ENCODE results near the gene ANKRD40CL. TPM values are rescaled to one million over a fixed set of nuclear protein-coding genes. Genes with fewer than 3 reads are reported as not detected.

The ANKRD40CL gene
- total RNA-seq, 5 donors from 2014 or later (not counting 1 experiment from before 2014, with no cell fraction given): not detected

DNA sequence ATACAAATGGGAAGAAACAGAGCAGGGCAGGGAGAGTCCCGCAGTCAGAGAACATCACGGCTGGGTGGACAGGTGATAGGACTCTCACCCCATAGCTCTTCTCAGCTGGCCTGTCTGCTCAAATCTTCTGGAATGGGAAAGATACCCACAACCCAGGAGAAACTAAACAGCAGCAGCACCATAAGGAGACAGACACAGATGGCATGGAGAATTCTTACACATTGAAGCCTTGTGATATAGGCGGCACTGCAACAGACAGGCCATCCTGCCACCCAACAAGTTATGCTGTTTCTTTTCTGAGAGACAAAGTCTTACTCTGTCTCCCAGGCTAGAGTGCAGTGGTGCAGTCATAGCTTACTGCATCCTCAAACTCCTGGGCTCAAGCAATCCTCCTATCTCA, 8.6 kb upstream of the ANKRD40CL start:
- Histone ChIP-seq H3K9me3 (no peaks in the 10 kb centered on the region), H3K4me3 (ENCODE audit: control insufficient read depth in 1 of 2, extremely low read depth in 1 of 2, low read length in 1 of 2) (no peak overlapping the region), H3K27me3 (replicated peaks in 1 of 2; ENCODE audit: control insufficient read depth in 2 of 2, extremely low read depth in 1 of 2, insufficient read depth in 2 of 2, low read length in 1 of 2) (peaks cover 0 to under 1% of the 10 kb centered on the region in 2 experiments), H3K4me1 (ENCODE audit: control insufficient read depth in 1 of 2, extremely low read depth in 1 of 2, insufficient read depth in 2 of 2, low read length in 2 of 2) (peaks cover 8 to 21% of the 10 kb centered on the region in 2 experiments), H3K27ac (ENCODE audit: low read length) (no peak overlapping the region), H3K36me3 (ENCODE audit: control insufficient read depth in 2 of 2, extremely low read depth in 1 of 2, insufficient read depth in 1 of 2, low read length in 1 of 2) (no peaks in the 10 kb centered on the region)
- Mint-ChIP-seq H3K36me3 (no peaks in the 10 kb centered on the region), H3K27ac (no peak overlapping the region), H3K9me3 (no peaks in the 10 kb centered on the region), H3K27me3 (no peaks in the 10 kb centered on the region), H3K4me1 (peaks cover 20 to 28% (median 22%) of the 10 kb centered on the region in 3 donors), H3K4me3 (no peak overlapping the region)
- POLR2A ChIA-PET: no interaction called here
- CTCF ChIA-PET: no interaction called here
- DNase-seq (no peak), ATAC-seq (replicated peaks in 1 of 4) (no peak)
- WGBS (ENCODE audit: insufficient coverage): 94% methylated on average over 3 of the region's 3 CpGs

- Mint-ChIP-seq H3K36me3 (no peaks in the 10 kb centered on the region), H3K9me3 (no peaks in the 10 kb centered on the region), H3K27ac (no peak overlapping the region), H3K4me3 (no peak overlapping the region), H3K4me1 (peaks cover 9 to 17% (median 10%) of the 10 kb centered on the region in 3 donors), H3K27me3 (peaks cover 0 to 3% of the 10 kb centered on the region in 2 donors)
- ChIA-PET POLR2A (no interaction called here), CTCF (no interaction called here)
- Histone ChIP-seq H3K4me3 (ENCODE audit: control insufficient read depth in 1 of 2, extremely low read depth in 1 of 2, low read length in 1 of 2) (no peak overlapping the region), H3K27me3 (replicated peaks in 1 of 2; ENCODE audit: control insufficient read depth in 2 of 2, extremely low read depth in 1 of 2, insufficient read depth in 2 of 2, low read length in 1 of 2) (peaks cover 0 to under 1% of the 10 kb centered on the region in 2 experiments), H3K27ac (ENCODE audit: low read length) (no peak overlapping the region), H3K9me3 (no peaks in the 10 kb centered on the region), H3K4me1 (ENCODE audit: control insufficient read depth in 1 of 2, extremely low read depth in 1 of 2, insufficient read depth in 2 of 2, low read length in 2 of 2) (peaks cover 0 to 5% of the 10 kb centered on the region in 2 experiments), H3K36me3 (ENCODE audit: control insufficient read depth in 2 of 2, extremely low read depth in 1 of 2, insufficient read depth in 1 of 2, low read length in 1 of 2) (no peaks in the 10 kb centered on the region)
- DNase-seq (no peak), ATAC-seq (replicated peaks in 1 of 4) (no peak)
- WGBS (ENCODE audit: insufficient coverage): 75% methylated on average over 1 of the region's 7 CpGs
These were observed 7.0 kb upstream of the ANKRD40CL start for GRCh38 chr17:50774225-50774803.

- Histone ChIP-seq H3K9me3 (no peaks in the 10 kb centered on the region), H3K4me3 (ENCODE audit: control insufficient read depth in 1 of 2, extremely low read depth in 1 of 2, low read length in 1 of 2) (no peak overlapping the region), H3K27me3 (replicated peaks in 1 of 2; ENCODE audit: control insufficient read depth in 2 of 2, extremely low read depth in 1 of 2, insufficient read depth in 2 of 2, low read length in 1 of 2) (peaks cover 0 to 2% of the 10 kb centered on the region in 2 experiments), H3K36me3 (ENCODE audit: control insufficient read depth in 2 of 2, extremely low read depth in 1 of 2, insufficient read depth in 1 of 2, low read length in 1 of 2) (no peaks in the 10 kb centered on the region), H3K27ac (ENCODE audit: low read length) (no peak overlapping the region), H3K4me1 (ENCODE audit: control insufficient read depth in 1 of 2, extremely low read depth in 1 of 2, insufficient read depth in 2 of 2, low read length in 2 of 2) (no peaks in the 10 kb centered on the region)
- H3K4me3 Mint-ChIP-seq: no peak overlapping the region
- ATAC-seq (replicated peaks in 1 of 4): no peak
- ChIA-PET POLR2A (interaction anchor here in 1 of 2 donors (0.6 kb wide), 1 partner anchor 11 kb away, joined by 3 read pairs; no protein-coding TSS in a partner anchor), CTCF (no interaction called here)
- H3K27ac Mint-ChIP-seq: peak overlapping the region in 1 of 2 donors; percentile 60
- H3K36me3 Mint-ChIP-seq: no peaks in the 10 kb centered on the region
- no peaks in the 10 kb centered on the region for H3K9me3 Mint-ChIP-seq
- peaks cover 2 to 6% of the 10 kb centered on the region in 2 donors for H3K27me3 Mint-ChIP-seq
- H3K4me1 Mint-ChIP-seq: peaks cover 0 to 7% (median 0%) of the 10 kb centered on the region in 3 donors
- DNase-seq: peak in 3 of 35 experiments; percentile 6 to 30 (median 11)
- WGBS (ENCODE audit: insufficient coverage): 42% methylated on average over 6 of the region's 15 CpGs
These were observed 4.9 kb upstream of the ANKRD40CL start for GRCh38 chr17:50771991-50772785.

- Mint-ChIP-seq H3K36me3 (no peaks in the 10 kb centered on the region), H3K4me3 (no peak overlapping the region), H3K27ac (no peak overlapping the region), H3K9me3 (no peaks in the 10 kb centered on the region), H3K27me3 (peaks cover 2 to 7% of the 10 kb centered on the region in 2 donors), H3K4me1 (peaks cover 0 to 10% (median 0%) of the 10 kb centered on the region in 3 donors)
- 100% methylated on average over 1 of the region's 2 CpGs for WGBS (ENCODE audit: insufficient coverage)
- ChIA-PET POLR2A (no interaction called here), CTCF (interaction anchor here in 1 of 2 donors (0.6 kb wide), 1 partner anchor 13 kb away, joined by 3 read pairs; no protein-coding TSS in a partner anchor)
- no peak for DNase-seq
- H3K27me3 ChIP-seq (replicated peaks in 1 of 2; ENCODE audit: control insufficient read depth in 2 of 2, extremely low read depth in 1 of 2, insufficient read depth in 2 of 2, low read length in 1 of 2): peaks cover 0 to 2% of the 10 kb centered on the region in 2 experiments
- H3K4me1 ChIP-seq (ENCODE audit: control insufficient read depth in 1 of 2, extremely low read depth in 1 of 2, insufficient read depth in 2 of 2, low read length in 2 of 2): no peaks in the 10 kb centered on the region
- no peak overlapping the region for H3K4me3 ChIP-seq (ENCODE audit: control insufficient read depth in 1 of 2, extremely low read depth in 1 of 2, low read length in 1 of 2)
- no peaks in the 10 kb centered on the region for H3K36me3 ChIP-seq (ENCODE audit: control insufficient read depth in 2 of 2, extremely low read depth in 1 of 2, insufficient read depth in 1 of 2, low read length in 1 of 2)
- H3K27ac ChIP-seq (ENCODE audit: low read length): no peak overlapping the region
- no peaks in the 10 kb centered on the region for H3K9me3 ChIP-seq
- ATAC-seq (replicated peaks in 1 of 4): no peak
These were observed 3.0 kb upstream of the ANKRD40CL start for GRCh38 chr17:50770346-50770745.

GRCh38 chr17:50769884-50770283, 2.6 kb upstream of the ANKRD40CL start:
- ATAC-seq (replicated peaks in 1 of 4): no peak
- Mint-ChIP-seq H3K27me3 (peaks cover 2 to 7% of the 10 kb centered on the region in 2 donors), H3K9me3 (no peaks in the 10 kb centered on the region), H3K4me1 (peaks cover 0 to 11% (median 0%) of the 10 kb centered on the region in 3 donors), H3K4me3 (no peak overlapping the region), H3K27ac (no peak overlapping the region), H3K36me3 (no peaks in the 10 kb centered on the region)
- 92% methylated on average over 5 of the region's 8 CpGs for WGBS (ENCODE audit: insufficient coverage)
- H3K27me3 ChIP-seq (replicated peaks in 1 of 2; ENCODE audit: control insufficient read depth in 2 of 2, extremely low read depth in 1 of 2, insufficient read depth in 2 of 2, low read length in 1 of 2): peaks cover 0 to 2% of the 10 kb centered on the region in 2 experiments
- H3K27ac ChIP-seq (ENCODE audit: low read length): no peak overlapping the region
- ChIA-PET CTCF (interaction anchor here in 1 of 2 donors (0.6 kb wide), 1 partner anchor 13 kb away, joined by 3 read pairs; no protein-coding TSS in a partner anchor), POLR2A (no interaction called here)
- H3K4me3 ChIP-seq (ENCODE audit: control insufficient read depth in 1 of 2, extremely low read depth in 1 of 2, low read length in 1 of 2): no peak overlapping the region
- no peaks in the 10 kb centered on the region for H3K4me1 ChIP-seq (ENCODE audit: control insufficient read depth in 1 of 2, extremely low read depth in 1 of 2, insufficient read depth in 2 of 2, low read length in 2 of 2)
- no peak for DNase-seq
- H3K9me3 ChIP-seq: no peaks in the 10 kb centered on the region
- H3K36me3 ChIP-seq (ENCODE audit: control insufficient read depth in 2 of 2, extremely low read depth in 1 of 2, insufficient read depth in 1 of 2, low read length in 1 of 2): no peaks in the 10 kb centered on the region

DNA sequence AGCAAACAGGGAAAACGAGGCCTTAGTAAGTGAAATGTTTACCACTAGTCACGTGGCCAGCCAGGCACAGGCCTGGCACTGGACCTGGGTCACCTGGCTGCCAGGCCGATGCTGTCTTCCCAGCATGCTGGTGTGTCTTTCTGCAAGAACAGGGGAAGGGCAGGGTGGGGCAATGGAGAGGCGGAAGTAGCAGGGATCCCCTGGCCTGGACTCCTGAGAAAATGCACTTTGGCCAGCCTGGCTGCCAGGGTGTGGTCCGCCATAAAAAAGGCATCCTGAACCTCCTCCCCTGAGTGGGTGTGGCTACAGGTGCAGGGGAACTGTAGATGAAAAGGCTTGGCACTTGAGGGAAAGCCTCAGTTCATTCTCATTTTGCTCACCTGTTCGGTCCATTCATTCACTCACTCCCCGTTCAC, 1.0 kb upstream of the ANKRD40CL start:
- 83% methylated on average over 5 of the region's 7 CpGs for WGBS (ENCODE audit: insufficient coverage)
- H3K36me3 Mint-ChIP-seq: no peaks in the 10 kb centered on the region
- no peaks in the 10 kb centered on the region for H3K9me3 Mint-ChIP-seq
- H3K27ac Mint-ChIP-seq: no peak overlapping the region
- POLR2A ChIA-PET: interaction anchor here in 1 of 2 donors (0.6 kb wide), 1 partner anchor 12 kb away, joined by 8 read pairs; no protein-coding TSS in a partner anchor
- H3K9me3 ChIP-seq: no peaks in the 10 kb centered on the region
- H3K27ac ChIP-seq (ENCODE audit: low read length): no peak overlapping the region
- no peak overlapping the region for H3K4me3 Mint-ChIP-seq
- ATAC-seq (replicated peaks in 1 of 4) (no peak), DNase-seq (no peak)
- peaks cover 0 to 2% of the 10 kb centered on the region in 2 experiments for H3K4me1 ChIP-seq (ENCODE audit: control insufficient read depth in 1 of 2, extremely low read depth in 1 of 2, insufficient read depth in 2 of 2, low read length in 2 of 2)
- no peaks in the 10 kb centered on the region for H3K36me3 ChIP-seq (ENCODE audit: control insufficient read depth in 2 of 2, extremely low read depth in 1 of 2, insufficient read depth in 1 of 2, low read length in 1 of 2)
- peaks cover 0 to 2% of the 10 kb centered on the region in 2 experiments for H3K27me3 ChIP-seq (replicated peaks in 1 of 2; ENCODE audit: control insufficient read depth in 2 of 2, extremely low read depth in 1 of 2, insufficient read depth in 2 of 2, low read length in 1 of 2)
- H3K4me3 ChIP-seq (ENCODE audit: control insufficient read depth in 1 of 2, extremely low read depth in 1 of 2, low read length in 1 of 2): no peak overlapping the region
- H3K27me3 Mint-ChIP-seq: peaks cover 3 to 7% of the 10 kb centered on the region in 2 donors
- CTCF ChIA-PET: interaction anchor here (0.6 to 0.7 kb wide), 3 partner anchors 15 to 264 kb away, joined by 3 to 5 read pairs (median 4); no protein-coding TSS in a partner anchor
- peaks cover 7 to 24% (median 11%) of the 10 kb centered on the region in 3 donors for H3K4me1 Mint-ChIP-seq

Data from T-cell (primary cell).